Spinal cord (tissue), 10 donors: ENCODE results near the gene RFX2. TPM values are rescaled to one million over a fixed set of nuclear protein-coding genes. Genes with fewer than 3 reads are reported as not detected.

Experiments used
- DNase-seq, 6 donors: peaks; one replicate each; pipeline versions ENCODE4 v3.0.0 to v3.0.0-alpha.2; 2013 to 2015; ENCODE audit warnings: low spot score in 6 of 6, low read depth in 4 of 6
- H3K27ac ChIP-seq: one replicate; pipeline ENCODE4 v1.5.1; 2013; ENCODE audit warnings: low read depth, low read length, control low read depth
- H3K27me3 ChIP-seq: one replicate; pipeline ENCODE4 v1.6.1; 2013; ENCODE audit warnings: low read length; ENCODE audit not compliant: control insufficient read depth, insufficient read depth
- H3K36me3 ChIP-seq: one replicate; pipeline ENCODE4 v1.6.1; 2013; ENCODE audit warnings: low read length; ENCODE audit not compliant: control insufficient read depth, insufficient read depth
- H3K4me1 ChIP-seq: one replicate; pipeline ENCODE4 v1.6.1; 2013; ENCODE audit warnings: low read length; ENCODE audit not compliant: control insufficient read depth, insufficient read depth
- H3K4me3 ChIP-seq: one replicate; pipeline ENCODE4 v1.5.1; 2013; ENCODE audit warnings: low read depth, low read length, control low read depth
- H3K9me3 ChIP-seq: one replicate; pipeline ENCODE4 v1.6.1; 2013; ENCODE audit warnings: low read length; ENCODE audit not compliant: control insufficient read depth, insufficient read depth
- WGBS: methylation state at CpG from one replicate; pipeline ENCODE4 v1.1.5; 2013; ENCODE audit warnings: missing lambda C conversion rate; ENCODE audit not compliant: insufficient coverage; 5-methylcytosine and 5-hydroxymethylcytosine counted together
- polyA plus RNA-seq, 2 donors: library from polyadenylated mRNA; unstranded; fragments of 120-200 nt; gene quantifications; one replicate each; pipeline ENCODE4 v1.2.1, GENCODE V29; 2013; ENCODE audit not compliant: insufficient read length in 2 of 2
- total RNA-seq, 2 donors: library from RNA; depleted of rRNA in 1 of 2; stranded (reverse); fragments of 120-200 nt in 1 of 2; fragments of >200 nt in 1 of 2; gene quantifications; one replicate each; pipeline versions ENCODE4 v1.2.3 to v1.2.4, GENCODE V29; 2013 to 2014
- donor health status: healthy.

The RFX2 gene
- total and polyA plus RNA-seq, 4 donors: 5.7 to 18.8 (median 14.3) TPM

DNA sequence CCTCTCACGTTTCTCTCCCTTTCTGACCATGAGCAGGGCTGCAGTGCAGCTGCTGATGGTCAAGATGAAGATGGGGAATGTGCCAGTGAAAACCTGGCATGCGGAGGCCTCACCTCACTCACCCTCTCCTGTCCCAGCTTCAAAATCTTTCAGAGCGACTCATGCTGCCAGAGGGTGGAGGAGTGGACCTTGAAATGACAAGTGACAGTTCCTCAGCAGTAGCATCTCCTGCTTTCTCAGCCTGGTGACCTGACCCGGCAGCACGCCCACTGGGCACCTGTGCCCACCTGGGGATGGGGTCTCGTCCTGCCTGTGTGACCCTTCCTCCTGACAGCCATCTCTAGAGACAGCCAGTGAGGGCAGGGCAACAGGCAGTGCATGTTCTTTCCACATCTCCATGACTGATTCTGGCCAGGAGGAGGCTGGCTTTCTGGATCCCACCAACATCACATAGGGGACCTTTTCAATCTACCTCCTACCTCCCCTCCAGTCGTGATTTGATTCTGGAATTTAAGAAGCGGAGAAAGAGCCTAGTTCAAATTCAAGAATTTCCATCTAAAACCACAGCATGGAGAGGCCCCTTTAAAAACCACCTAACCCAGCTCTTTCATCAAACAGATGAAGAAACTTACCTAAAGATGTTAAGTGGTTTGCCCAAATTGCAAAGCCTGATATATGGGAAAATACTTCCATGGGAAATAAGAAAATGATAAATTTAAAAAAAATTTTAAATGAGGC, 45.8 kb downstream of the RFX2 start:
- Histone ChIP-seq H3K36me3 (peaks cover 11% of the 10 kb centered on the region), H3K4me1 (peaks cover 67% of the 10 kb centered on the region), H3K9me3 (no peaks in the 10 kb centered on the region), H3K4me3 (no peak overlapping the region), H3K27me3 (no peaks in the 10 kb centered on the region), H3K27ac (no peak overlapping the region)
- no peak for DNase-seq
- 91% methylated on average over 4 of the region's 8 CpGs for WGBS

DNA sequence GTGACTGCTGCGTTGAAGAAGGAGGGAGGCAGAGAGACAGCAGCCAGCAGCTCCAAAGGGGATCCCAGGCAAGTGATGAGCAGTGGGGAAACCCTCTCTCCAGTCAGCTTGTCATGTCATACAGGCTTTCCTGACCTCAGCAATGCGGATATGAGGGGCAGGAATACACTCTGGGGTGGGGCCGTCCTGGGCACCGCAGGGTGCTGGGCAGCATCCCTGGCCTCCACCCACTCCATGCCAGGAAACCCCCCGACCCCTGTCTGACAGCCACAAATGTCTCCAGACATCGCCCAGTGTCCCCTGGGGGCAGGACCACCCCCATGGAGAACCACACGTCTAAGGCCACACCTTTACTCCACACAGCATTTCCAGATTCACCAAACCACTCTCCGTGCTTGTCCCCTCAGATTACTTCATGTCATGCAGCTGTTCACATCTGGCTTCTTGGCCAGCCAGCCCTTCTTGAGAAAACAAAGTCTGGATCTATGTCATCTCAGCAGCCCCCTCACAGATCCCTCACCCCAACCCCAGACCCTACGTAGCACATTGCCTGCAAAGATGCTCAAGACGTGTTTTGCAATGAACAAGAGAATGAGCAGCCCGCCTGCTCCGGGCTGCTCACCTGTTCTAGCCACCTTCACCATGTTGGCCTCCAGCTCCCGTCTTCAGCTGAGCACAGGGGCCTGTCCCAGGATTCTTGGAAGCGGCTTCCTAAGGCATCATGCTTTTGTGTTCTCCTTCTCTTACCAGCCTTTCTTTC, 46.5 kb downstream of the RFX2 start:
- Histone ChIP-seq H3K27ac (no peak overlapping the region), H3K4me3 (no peak overlapping the region), H3K9me3 (no peaks in the 10 kb centered on the region), H3K36me3 (peaks cover 11% of the 10 kb centered on the region), H3K27me3 (no peaks in the 10 kb centered on the region), H3K4me1 (peaks cover 70% of the 10 kb centered on the region)
- 80% methylated on average over 13 of the region's 14 CpGs for WGBS
- no peak for DNase-seq

DNA sequence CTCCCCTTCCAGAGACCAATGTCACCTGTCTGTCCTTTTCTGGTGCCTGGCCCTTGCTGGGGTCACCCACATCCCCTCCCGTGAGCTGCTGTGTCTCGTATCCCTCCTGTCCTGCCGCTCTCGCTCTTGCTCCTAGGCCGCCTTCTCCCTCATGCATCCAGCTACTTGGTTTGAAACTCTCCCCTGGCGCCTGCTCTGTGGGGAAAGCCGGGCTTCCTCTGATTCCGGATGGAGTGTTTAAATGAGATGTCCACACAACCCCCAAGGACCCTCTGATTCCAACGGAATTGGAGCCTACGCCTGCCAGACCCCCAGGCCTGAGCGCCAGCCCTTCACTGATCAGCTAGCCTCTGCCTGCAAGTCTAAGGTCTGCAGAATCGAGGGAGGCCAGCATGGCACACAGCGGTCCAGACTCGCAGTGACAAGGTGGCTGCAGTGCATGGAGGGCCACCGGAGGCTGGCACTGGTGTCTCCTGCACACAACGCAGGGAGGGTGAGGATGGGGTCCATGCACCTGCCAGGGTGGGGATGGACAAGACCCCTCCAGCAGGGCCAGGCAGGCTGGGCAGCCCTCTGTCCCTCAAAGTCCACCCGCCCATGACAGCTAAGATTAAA, 47.2 kb downstream of the RFX2 start:
- H3K27me3 ChIP-seq: no peaks in the 10 kb centered on the region
- H3K36me3 ChIP-seq: peaks cover 11% of the 10 kb centered on the region
- WGBS: 87% methylated on average over 12 of the region's 17 CpGs
- no peak overlapping the region for H3K4me3 ChIP-seq
- no peak for DNase-seq
- H3K27ac ChIP-seq: no peak overlapping the region
- H3K9me3 ChIP-seq: no peaks in the 10 kb centered on the region
- peaks cover 71% of the 10 kb centered on the region for H3K4me1 ChIP-seq

DNA sequence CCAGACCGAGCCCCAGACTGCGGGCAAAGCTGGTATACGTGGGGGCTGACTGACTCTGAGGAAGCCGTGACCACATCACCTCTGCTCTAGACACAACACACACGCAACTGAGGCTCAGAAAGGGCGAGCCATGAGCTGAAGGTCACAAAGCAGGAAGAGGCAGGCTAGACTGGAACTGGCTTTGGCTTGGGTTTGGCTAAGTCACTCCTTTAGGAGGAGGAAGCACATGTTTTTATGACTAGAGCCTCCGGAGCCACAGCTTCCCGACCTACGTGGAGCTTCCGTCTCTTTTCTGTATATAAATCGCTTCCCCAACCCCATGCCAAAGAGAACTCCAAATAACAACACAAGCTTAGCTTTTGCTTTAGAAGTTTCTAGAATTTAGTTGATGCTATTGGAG, 48.0 kb downstream of the RFX2 start:
- DNase-seq: no peak
- Histone ChIP-seq H3K4me1 (peaks cover 71% of the 10 kb centered on the region), H3K27ac (no peak overlapping the region), H3K36me3 (peaks cover 11% of the 10 kb centered on the region), H3K9me3 (no peaks in the 10 kb centered on the region), H3K27me3 (no peaks in the 10 kb centered on the region), H3K4me3 (no peak overlapping the region)
- WGBS: 100% methylated on average over 3 of the region's 11 CpGs

DNA sequence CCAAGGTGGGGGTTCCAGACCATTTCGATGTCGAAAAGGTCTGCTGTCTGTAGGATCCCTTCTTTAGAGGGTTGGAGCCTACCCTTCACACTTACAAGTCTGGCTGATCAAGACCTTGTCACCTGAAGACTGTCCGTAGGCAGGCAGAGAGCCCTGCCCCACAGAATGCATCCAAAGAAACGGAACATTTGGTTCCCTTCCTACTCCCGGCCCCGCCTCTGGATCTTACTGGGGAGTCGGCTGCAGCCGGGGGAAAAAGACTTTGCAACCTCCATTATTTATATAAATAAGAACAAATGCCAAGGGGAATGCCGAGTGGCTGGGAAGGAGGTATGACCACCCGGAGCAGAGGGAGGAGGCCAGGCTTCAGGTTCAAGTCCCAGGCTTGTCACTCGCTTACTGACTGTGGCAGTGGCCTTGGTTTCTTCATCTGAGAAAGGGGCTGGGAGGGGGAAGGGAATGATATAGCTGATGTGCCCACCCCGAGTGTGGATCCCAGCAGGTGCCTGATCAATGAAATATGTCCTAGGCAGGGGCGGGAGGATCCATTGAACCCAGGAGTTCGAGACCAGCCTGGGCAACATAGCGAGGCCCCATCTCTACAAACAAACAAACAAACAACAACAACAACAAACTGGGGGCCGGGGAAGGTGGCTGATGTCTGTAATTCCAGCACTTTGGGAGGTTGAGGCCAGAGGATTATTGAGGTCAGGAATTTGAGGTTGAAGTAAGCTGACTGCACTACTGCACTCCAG, 48.7 kb downstream of the RFX2 start:
- H3K27ac ChIP-seq: no peak overlapping the region
- peaks cover 11% of the 10 kb centered on the region for H3K36me3 ChIP-seq
- H3K27me3 ChIP-seq: no peaks in the 10 kb centered on the region
- peaks cover 75% of the 10 kb centered on the region for H3K4me1 ChIP-seq
- no peak overlapping the region for H3K4me3 ChIP-seq
- 91% methylated on average over 10 of the region's 16 CpGs for WGBS
- no peak for DNase-seq
- no peaks in the 10 kb centered on the region for H3K9me3 ChIP-seq

DNA sequence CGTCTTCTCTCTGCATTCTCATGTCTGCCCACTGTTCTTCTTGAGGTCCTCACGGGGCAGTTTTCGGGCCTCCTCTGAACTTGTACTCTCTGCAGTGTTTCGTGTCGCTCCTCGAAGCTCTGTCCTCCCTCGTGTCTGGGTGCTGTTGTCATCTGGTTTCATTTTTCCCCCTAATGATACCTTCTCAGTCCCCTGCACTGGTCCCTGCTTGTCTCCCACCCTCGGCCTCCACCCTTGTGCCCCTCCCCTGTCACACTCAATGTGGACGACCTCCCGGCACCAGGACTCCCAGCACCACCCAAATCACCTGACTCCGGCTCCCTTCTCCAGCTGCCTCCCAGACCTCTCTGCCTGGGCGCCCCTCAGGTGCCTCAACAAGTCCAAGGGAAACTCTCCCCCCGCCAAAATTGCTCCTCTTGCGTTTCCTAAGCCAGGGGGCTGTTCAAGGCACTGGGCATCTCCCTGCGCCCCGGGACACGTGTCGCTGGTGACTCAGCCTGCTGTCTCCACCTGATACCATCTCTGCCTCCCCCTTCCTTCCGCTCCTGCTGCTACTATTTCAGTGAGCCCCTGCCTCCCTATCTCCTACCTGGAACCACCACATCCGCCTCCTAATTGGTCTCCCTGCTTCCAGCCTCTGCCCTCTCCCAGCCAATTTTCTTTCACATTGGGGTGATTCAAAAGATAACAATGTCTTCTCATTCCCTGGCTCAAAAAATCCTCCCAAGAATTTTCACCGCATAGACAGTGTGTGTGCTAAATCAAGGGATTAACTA, 49.5 kb downstream of the RFX2 start:
- no peak overlapping the region for H3K27ac ChIP-seq
- no peaks in the 10 kb centered on the region for H3K27me3 ChIP-seq
- H3K9me3 ChIP-seq: no peaks in the 10 kb centered on the region
- DNase-seq: no peak
- no peak overlapping the region for H3K4me3 ChIP-seq
- peaks cover 73% of the 10 kb centered on the region for H3K4me1 ChIP-seq
- 89% methylated on average over 20 of the region's 21 CpGs for WGBS
- peaks cover 11% of the 10 kb centered on the region for H3K36me3 ChIP-seq

DNA sequence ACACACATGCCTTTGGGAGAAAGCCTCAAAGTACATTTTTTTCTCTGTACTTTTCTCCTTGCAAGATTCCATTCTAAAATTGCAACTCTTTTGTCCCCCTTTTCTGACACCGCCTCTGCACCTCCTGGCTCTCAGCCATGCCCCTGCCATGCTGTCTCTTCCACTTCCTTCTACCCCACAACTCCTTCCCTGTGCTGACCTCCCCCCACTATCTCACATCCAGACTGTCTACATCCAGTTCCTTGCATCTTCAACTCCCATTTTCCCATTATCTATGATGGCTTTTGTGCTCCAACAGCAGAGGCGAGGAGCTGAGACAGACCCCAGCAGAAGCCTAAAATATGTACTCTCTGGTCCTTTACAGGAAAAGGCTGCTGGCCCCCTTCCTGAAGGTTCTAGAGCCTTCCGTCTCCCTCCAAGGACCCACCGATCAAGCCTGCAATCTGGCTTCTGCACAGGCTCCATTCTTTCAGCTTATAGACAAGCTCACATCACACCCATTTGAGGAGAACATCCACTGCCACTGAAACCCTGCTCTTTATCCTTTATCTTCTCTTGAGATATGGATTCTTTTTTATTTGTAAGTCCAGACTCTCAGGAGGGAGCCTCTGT, 50.2 kb downstream of the RFX2 start:
- Histone ChIP-seq H3K4me3 (no peak overlapping the region), H3K9me3 (no peaks in the 10 kb centered on the region), H3K27ac (no peak overlapping the region), H3K36me3 (peaks cover 11% of the 10 kb centered on the region), H3K4me1 (peaks cover 66% of the 10 kb centered on the region), H3K27me3 (no peaks in the 10 kb centered on the region)
- DNase-seq: no peak
- WGBS: 84% methylated on average over 4 of the region's 4 CpGs

DNA sequence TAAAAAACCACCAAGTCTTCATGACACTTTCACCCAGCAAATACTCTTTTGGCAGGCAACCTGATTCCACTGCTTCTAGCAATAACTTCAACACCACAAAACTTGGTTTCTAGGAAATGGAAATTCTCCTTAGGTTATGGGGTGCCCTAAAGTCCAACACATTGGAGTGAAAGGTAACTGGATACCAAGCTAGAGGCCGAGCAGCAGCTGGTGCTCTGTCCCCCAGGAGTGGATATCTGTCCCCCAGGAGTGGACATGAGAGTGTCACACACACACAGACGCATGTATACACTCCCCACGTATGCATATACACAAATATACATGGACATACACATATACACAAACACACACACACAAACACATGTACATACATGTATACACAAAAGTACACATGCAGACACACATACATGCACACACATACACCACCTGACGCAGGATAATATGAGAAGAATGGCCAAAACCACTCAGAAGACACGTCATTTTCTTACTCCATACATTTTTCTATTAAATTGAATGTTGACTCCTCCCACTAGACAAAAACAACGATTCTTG, 50.8 kb downstream of the RFX2 start:
- H3K36me3 ChIP-seq: peaks cover 11% of the 10 kb centered on the region
- H3K4me1 ChIP-seq: peaks cover 65% of the 10 kb centered on the region
- H3K27me3 ChIP-seq: no peaks in the 10 kb centered on the region
- no peak for DNase-seq
- no peak overlapping the region for H3K27ac ChIP-seq
- H3K4me3 ChIP-seq: no peak overlapping the region
- H3K9me3 ChIP-seq: no peaks in the 10 kb centered on the region
- WGBS: 95% methylated on average over 2 of the region's 6 CpGs
